Inferior parietal cortex (tissue), 1 donor: ENCODE data around the gene RPL37.
A peak's percentile ranks its signal among the peaks of the same experiment; 100 is the strongest.
"Not testable (repeated sequence)": the region's sequence is repeated elsewhere in the genome, so short reads cannot be mapped to it uniquely, and the experiment has no call there.

Experiments
- DNase-seq: peaks from one replicate; pipeline ENCODE4 v3.0.0-alpha.2; 2016; ENCODE audit errors: extremely low spot score

RPL37 gene

DNA sequence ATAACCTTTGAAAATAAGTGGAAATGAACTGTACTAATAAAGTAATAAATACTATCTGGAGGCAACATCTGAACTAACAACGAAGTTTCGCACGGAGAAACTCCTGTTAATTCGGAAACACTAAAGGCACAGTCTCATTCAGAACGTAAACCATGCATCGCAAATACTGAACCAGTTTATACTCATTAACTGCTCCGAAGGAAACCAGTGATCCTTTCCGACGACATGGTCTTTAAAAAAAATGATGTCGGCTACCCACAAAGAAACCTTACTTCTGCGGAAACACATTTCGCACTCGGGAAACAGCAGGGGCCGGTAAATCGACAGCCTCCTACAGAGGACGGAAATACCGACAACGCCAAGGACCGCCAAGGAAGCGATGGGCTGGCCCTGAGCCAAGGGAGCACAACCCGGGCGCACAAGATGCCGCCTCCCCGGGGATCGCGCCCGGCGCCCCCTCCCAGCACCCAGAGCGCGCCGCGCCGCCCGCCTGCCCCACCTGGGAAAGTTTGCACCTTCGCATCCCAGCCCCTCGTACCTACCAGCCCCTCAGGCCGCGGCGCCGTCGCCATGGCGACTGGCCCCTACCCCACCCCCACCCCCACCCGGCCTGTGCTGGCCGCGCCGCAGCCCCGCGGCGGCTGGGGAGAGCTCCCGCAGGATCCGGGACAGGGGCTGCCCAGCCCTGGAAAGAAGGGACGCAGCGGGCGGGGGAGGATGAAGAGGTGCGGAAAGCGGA is 37.6 kb downstream of the RPL37 start:
- peak; percentile 52 for DNase-seq

DNA sequence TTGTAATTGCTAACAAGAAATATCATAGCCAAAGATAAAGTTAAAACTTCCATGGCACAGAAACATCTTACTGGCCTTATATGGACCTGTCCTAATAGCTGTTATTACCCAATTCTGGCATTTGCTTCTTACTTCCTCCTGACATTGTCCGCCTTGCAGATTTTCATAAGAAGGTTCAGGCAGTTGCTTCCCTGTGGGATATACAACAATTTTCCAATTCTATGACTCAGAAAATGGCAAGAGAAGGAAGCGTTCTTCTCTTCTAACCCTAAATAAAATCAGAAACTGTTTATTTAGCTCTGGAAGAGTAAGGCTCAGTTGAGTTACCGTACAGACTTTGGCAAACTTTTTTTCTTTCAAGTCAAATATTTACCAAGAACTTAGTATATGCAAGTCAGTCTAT is 38.5 kb downstream of the RPL37 start:
- no peak for DNase-seq

DNA sequence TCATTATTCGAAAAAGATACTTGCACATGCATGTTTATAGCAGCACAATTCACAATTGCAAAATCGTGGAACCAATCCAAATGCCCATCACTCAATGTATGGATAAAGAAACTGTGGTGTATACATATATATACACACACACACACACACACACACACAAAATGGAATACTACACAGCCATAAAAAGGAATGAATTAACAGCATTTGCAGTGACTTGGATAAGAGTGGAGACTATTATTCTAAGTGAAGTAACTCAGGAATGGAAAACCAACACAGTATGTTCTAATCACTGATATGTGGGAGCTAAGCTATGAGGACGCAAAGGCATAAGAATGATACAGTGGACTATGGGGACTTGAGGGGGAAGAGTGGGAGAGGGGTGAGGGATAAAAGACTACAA is 40.1 kb downstream of the RPL37 start:
- DNase-seq: not testable (repeated sequence)

DNA sequence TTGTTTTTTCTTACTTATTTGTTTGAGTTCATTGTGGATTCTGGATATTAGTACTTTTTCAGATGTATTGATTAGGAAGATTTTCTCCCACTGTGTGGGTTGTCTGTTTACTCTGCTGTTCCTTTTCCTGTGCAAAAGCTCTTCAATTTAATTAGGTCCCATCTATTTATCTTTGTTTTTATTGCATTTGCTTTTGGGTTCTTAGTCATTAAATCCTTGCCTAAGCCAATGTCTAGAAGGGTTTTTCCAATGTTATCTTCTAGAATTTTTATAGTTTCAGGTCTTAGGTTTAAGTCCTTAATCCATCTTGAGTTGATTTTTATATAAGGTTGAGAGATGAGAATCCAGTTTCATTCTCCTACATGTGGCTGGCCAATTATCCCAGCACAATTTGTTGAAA is 40.7 kb downstream of the RPL37 start:
- DNase-seq: not testable (repeated sequence)

DNA sequence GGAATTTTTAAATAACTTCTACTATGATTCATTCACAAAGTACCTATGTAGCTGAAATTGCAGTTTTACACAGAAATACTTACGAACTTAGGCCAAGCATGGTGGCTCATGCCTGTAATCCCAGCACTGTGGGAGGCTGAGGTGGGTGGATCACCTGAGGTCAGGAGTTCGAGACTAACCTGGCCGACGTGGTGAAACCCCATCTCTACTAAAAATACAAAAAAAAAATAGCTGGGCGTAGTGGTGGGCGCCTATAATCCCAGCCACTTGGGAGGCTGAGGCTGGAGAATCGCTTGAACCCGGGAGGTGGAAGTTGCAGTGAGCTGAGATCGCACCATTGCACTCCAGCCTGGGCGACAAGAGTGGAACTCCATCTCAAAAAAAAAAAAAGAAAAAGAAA is 42.3 kb downstream of the RPL37 start:
- not testable (repeated sequence) for DNase-seq

DNA sequence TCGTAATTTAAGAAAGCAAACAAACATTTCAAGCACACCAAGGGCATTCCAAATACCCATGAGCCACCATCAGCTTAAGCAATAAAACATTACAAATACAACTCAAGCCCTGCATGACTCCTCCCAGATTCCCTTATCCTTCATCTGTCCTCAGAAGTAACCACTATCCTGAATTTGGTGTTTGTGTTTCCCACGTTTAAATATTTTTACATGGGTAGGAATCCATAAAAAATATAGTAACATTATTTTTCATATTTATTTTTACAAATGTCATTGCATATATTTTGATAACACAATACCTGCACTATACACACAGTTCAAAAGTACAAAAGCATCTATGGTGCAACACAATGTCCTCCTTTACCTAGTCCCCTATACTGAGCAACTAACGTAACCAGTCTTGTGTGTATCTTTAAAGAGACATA is 43.3 kb downstream of the RPL37 start:
- no peak for DNase-seq

DNA sequence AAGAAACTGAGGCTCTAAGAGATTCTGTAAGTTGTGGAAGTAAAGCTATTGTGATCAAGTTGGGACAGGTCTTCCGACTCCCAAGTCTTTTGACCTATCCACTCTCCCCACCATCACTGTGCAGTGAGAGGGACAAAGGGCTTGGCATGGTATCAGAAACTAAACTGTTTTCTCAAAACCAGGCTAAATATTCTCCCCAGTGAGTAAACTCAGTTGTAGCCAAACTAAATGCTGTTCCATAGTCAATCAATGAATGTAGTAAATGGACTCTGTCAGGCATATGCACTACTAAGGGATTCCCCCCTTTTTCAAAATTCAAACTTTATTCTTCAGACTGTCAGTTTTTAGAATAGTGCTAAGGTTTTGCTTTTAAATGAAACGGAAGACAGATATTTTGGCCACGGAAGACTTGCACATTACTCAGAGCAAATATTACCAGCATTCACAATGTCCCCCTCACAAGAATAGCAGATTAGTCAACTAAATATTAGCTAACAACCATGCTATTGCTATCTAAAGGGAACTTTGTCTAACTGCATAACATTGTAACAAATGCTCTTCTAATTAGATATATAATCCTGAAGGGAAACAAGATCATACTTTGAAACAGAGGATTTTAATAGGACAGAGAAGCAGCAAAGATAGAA is 44.0 kb downstream of the RPL37 start:
- no peak for DNase-seq

DNA sequence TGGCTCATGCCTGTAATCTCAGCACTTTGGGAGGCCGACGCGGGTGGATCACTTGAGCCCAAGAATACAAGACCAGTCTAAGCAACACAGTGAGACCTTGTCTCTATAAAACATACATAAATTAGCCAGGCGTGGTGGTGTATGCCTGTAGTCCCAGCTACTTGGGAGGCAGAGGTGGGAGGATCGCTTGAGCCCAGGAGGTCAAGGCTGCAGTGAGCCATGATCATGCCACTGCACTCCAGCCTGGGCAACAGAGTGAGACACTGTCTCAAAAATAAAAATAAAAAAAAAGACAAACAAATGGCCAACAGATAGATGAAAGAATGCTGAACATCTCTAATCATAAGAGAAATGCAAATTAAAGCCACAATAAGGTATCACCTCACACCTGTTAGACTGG is 46.1 kb downstream of the RPL37 start:
- DNase-seq: not testable (repeated sequence)

DNA sequence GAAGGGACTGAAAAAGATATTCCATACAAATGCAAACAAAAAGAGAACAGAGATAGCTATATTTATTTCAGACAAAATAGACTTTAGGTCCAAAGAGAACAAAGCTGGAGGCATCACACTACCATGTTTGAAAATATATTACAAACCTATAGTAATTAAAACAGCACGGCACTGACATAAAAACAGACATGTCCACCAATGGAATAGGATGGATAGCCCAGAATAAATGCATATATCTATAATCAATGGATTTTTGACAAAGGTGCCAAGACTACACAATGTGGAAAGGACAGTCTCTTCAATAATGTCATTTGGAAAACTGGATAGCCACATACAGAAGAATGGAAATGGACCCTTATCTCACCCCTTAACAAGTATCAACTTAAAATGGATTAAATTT is 47.0 kb downstream of the RPL37 start:
- no peak for DNase-seq

DNA sequence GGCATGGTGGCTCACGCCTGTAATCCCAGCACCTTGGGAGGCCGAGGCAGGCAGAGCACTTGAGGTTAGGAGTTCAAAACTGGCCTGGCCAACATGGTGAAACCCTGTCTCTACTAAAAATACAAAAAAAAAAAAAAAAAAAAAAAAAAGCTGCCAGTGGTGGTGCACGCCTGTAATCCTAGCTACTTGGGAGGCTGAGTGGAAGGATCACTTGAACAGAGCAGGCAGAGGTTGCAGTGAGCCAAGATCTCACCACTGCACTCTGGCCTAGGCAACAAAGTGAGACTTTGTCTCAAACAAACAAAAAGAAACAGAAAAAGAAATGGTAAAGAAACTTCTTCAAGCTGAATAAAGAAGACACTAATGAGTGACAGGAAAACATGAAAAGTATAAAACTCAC is 48.4 kb downstream of the RPL37 start:
- DNase-seq: not testable (repeated sequence)

DNA sequence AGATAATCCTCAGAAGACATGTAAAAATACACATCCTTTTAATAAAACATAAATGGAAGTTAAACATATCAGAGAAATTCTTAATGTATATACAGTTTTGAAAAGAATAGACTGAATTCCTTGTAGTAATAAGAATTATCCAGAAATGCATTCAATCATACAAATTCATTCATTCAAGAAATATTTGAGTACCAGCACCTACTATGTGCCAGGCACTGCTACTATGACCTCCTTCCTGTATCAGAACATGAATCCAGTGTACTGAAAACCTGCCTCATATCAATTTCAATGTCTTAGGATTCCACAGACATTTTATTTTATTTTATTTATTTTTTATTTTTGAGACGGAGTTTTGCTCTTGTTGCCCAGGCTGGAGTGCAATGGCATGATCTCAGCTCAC is 50.1 kb downstream of the RPL37 start:
- DNase-seq: no peak

DNA sequence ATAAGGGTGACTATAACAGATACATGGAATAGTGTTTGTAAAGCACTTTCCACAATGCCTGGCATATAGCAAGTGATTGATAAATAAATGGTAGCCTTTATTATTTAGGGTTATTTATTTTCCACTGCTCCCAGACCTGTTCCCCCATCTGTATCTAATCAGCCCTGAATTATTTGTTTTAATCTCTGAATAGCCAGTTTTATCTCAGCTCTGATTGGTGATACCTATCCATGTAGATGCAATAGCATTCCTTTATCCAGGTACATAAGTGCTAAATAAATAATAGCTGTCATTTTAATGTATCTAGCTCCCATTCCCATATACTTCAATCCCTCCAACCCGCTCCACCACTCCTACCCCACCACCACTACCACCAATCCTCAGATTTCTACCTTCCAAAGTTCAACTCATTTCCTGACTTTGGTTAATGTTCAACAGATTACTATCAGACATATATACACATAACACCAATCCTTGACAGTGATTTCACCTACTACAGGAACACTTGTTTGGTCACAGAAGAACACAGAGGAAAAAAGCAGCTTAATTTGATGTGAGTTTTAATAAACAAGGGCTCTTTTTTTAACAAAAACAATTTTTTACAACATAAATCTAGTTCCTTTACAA is 50.9 kb downstream of the RPL37 start:
- DNase-seq: no peak

DNA sequence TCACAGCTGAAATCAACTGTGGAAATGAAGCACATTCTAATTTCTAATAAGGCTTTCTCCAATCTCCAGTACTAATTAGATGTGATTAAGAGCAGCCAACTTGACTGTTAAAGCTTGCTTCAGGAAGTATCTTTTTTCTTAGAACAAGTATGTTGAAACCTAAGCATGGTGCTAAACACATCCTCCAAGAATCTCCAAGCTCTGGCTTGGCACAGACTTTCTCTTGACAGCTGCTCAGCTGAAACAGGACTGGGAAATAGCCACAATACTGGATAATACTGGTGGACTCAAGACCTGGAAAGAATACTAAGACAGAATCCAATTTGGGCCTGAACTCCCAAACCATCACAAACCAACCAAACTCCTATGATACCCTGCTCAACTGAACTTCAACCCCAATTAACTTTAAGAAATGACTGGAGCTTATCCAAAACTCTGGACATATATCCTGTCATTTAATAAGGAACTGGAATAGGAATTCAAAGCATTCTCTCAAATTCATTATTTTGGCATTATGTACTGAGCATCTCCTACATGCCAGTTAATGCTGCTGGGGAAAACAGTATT is 53.1 kb downstream of the RPL37 start:
- DNase-seq: no peak

DNA sequence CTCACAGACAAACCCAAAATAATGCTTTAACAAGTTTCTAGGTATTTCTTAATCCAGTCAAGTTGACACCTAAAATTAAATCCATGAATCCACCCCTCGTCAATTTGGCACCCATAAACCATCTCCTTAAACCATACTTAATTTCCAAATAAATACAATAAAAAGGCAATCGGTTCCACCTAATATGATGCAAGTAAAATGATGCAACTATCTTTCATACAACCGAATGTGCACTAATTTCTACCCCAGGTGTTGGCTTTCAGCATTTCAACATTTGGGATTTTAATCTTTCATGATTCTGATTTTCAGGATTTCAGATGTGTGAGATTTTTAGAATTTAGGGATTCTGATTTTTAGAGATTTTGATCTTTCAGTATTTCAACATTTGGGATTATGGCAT is 54.2 kb downstream of the RPL37 start:
- no peak for DNase-seq

DNA sequence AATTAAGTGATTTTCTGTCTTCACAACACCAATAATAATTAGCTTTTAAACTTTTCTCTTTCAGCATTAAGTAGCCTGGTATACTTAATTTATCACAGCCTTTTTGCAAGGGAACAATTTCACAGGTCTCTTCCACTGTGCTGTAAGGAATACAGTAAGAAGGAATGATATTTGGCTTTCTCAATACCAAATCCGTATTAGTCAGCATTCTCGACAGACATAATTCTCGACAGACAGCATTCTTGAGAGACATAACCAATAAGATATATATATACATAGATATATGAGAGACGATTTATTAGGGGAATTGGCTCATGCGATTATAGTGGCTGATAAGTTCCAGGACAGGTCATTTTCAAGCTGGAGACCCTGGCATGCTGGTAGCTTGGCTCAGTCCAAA is 54.8 kb downstream of the RPL37 start:
- DNase-seq: no peak

DNA sequence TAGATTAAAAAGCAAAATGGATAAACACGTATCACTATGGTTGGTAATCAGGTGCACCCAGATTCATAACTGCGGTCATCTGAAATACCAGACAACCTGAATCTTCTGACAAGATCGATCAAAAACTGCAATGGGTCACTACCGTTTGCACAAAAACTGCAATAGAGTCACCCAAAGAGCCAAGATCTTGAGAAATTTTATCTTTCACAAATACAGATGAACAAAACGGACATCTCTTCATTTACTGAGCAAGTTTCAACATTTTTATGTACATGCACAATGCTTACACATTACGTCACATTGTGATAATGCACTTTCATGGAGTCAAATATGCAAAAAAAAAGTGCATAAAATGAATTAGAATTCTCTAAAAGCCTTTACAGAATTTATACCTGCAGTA is 55.5 kb downstream of the RPL37 start:
- DNase-seq: no peak

DNA sequence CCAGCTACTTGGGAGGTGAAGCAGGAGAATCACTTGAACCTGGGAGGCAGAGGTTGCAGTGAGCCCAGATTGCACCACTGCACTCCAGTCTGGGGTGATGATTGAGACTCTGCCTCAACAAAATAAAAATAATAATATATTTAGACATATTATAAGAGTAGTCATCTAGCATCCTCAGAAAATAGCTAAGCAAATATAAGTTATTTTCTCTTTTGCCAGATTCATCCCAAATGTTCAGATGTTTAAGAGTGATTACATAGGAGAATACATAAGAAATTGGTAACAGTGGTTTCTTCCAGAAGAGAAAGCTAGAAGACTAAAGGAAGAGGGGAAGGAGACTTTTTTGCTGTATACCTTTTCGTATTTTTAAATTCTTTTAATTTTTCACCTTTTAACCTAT is 56.9 kb downstream of the RPL37 start:
- DNase-seq: no peak

DNA sequence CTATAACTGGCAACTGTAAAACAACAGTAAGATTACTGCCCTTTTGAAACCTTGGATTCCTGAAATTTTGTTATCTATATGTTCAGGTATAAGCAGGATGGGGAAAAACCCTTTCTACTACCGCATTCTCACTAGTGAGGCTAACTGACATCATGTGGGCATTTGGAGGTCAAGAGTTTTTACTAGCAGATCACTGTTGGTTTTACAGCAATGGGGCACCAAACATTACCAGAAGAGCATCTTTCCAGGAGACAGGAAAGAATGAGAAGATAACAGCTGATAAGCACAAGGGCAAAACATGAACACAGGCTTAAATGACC is 58.4 kb downstream of the RPL37 start:
- DNase-seq: no peak

DNA sequence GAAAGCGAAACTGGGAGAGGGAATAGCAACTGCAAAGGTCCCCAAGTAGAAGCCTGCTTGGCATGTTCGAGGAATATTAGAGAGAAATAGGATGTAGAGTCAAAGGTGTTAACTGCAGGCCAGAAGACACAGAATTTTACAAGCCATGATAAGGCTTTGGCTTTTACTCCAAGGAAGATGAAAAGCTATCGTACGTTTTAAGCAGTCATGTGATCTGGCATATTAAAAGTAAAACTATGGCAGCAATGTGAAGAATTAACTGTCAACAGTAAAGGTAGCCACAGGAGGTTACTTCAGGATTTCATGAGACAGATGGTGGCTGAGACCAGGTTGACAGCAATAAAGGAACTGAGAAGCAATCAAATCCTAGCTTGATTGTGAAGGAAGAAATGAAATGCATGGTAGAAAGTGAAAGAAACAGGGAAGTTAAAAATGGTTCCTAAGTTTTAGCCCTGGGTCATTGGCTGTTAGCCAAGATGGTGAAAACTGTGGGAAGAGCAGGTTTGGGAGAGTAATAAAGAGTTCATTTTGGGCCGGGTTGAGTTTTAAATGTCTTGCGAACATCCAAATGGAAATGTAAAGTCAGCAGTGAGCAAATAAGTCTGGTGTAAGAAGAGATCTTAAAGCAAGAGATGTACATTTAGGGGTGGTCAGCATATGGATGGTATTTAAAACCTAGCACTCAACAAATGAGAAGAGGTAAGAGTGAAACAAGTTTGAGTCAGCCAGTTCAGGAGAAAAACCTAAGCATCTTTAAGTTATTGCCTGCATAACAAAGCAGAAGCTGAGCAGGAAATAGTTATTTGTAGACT is 59.0 kb downstream of the RPL37 start:
- DNase-seq: no peak
